HG03045 (cell line): ENCODE data around the gene NOXO1.
A peak's percentile ranks its signal among the peaks of the same experiment; 100 is the strongest.

Experiments
- ATAC-seq: cut with Tn5 transposase; IDR thresholded peaks from one replicate; pipeline ENCODE4 v1.9.1; 2021; ENCODE audit warnings: mild to moderate bottlenecking, moderate library complexity; ENCODE audit not compliant: unreplicated experiment

NOXO1 gene

GRCh38 chr16:1980030-1980769, 1.1 kb downstream of the NOXO1 start:
- ATAC-seq: no peak

GRCh38 chr16:1979271-1980029, 1.8 kb downstream of the NOXO1 start:
- ATAC-seq: no peak

GRCh38 chr16:1978476-1979120, 2.7 kb downstream of the NOXO1 start:
- ATAC-seq: no peak

- no peak for ATAC-seq
These were observed 3.4 kb downstream of the NOXO1 start for GRCh38 chr16:1977875-1978268.

GRCh38 chr16:1976951-1977874, 4.1 kb downstream of the NOXO1 start:
- ATAC-seq: no peak

- ATAC-seq: no peak
These were observed 5.1 kb downstream of the NOXO1 start for GRCh38 chr16:1976216-1976520.

GRCh38 chr16:1975432-1976215, 5.6 kb downstream of the NOXO1 start:
- ATAC-seq: no peak

GRCh38 chr16:1974157-1975070, 6.9 kb downstream of the NOXO1 start:
- no peak for ATAC-seq

- ATAC-seq: no peak
These were observed 7.7 kb downstream of the NOXO1 start for GRCh38 chr16:1973461-1974156.

- ATAC-seq: no peak
These were observed 8.8 kb downstream of the NOXO1 start for GRCh38 chr16:1972490-1972877.

- ATAC-seq: peak; percentile 74
These were observed 9.3 kb downstream of the NOXO1 start, which contains the start of gene TBL3 for GRCh38 chr16:1971796-1972489. Gene TBL3 (plus strand): TSS chr16:1972053. CDS start chr16:1972165, 112 bp downstream.

GRCh38 chr16:1968146-1968953, 12.9 kb downstream of the NOXO1 start:
- no peak for ATAC-seq

GRCh38 chr16:1966460-1966859, 14.8 kb downstream of the NOXO1 start, which contains the start of gene RNF151:
Gene RNF151 (plus strand): TSS chr16:1966856. CDS start chr16:1966882, 26 bp downstream.
- ATAC-seq: no peak

GRCh38 chr16:1965396-1966001, 15.8 kb downstream of the NOXO1 start:
- no peak for ATAC-seq

GRCh38 chr16:1964506-1965395, 16.5 kb downstream of the NOXO1 start, which contains the start of gene RPS2:
Gene RPS2 (minus strand): TSS chr16:1964826. CDS start chr16:1964625, 201 bp downstream.
- peak; percentile 78 for ATAC-seq
